HG03095 (cell line): ENCODE measurements around the gene PHACTR1.
"Not testable (repeated sequence)": the region's sequence is repeated elsewhere in the genome, so short reads cannot be mapped to it uniquely, and the experiment has no call there.

Experiments used
- ATAC-seq: cut with Tn5 transposase; IDR thresholded peaks from one replicate; pipeline ENCODE4 v1.9.1; 2021; ENCODE audit warnings: moderate library complexity; ENCODE audit not compliant: unreplicated experiment

Gene PHACTR1

GRCh38 chr6:13217206-13217905 is 500.8 kb downstream of the PHACTR1 start:
- peak; percentile 49 for ATAC-seq

GRCh38 chr6:13220266-13220665 is 503.7 kb downstream of the PHACTR1 start:
- ATAC-seq: no peak

- no peak for ATAC-seq
Observed at GRCh38 chr6:13222048-13222447, 505.5 kb downstream of the PHACTR1 start.

GRCh38 chr6:13226071-13226470 is 509.5 kb downstream of the PHACTR1 start:
- no peak for ATAC-seq

- no peak for ATAC-seq
Observed at GRCh38 chr6:13228264-13229204, 512.0 kb downstream of the PHACTR1 start.

GRCh38 chr6:13229205-13230085 is 512.9 kb downstream of the PHACTR1 start:
- peak; percentile 88 for ATAC-seq

GRCh38 chr6:13233106-13233505 is 516.5 kb downstream of the PHACTR1 start:
- ATAC-seq: no peak

GRCh38 chr6:13234130-13234529 is 517.6 kb downstream of the PHACTR1 start:
- no peak for ATAC-seq

- ATAC-seq: no peak
Observed at GRCh38 chr6:13235339-13235738, 518.8 kb downstream of the PHACTR1 start.

GRCh38 chr6:13237318-13237717 is 520.8 kb downstream of the PHACTR1 start:
- no peak for ATAC-seq

GRCh38 chr6:13238017-13238416 is 521.5 kb downstream of the PHACTR1 start:
- ATAC-seq: no peak

- ATAC-seq: no peak
Observed at GRCh38 chr6:13238640-13239216, 522.2 kb downstream of the PHACTR1 start.

- ATAC-seq: no peak
Observed at GRCh38 chr6:13239530-13240455, 523.2 kb downstream of the PHACTR1 start.

- no peak for ATAC-seq
Observed at GRCh38 chr6:13241364-13241763, 524.8 kb downstream of the PHACTR1 start.

- ATAC-seq: no peak
Observed at GRCh38 chr6:13242178-13242577, 525.6 kb downstream of the PHACTR1 start.

- no peak for ATAC-seq
Observed at GRCh38 chr6:13242590-13242989, 526.0 kb downstream of the PHACTR1 start.

- ATAC-seq: no peak
Observed at GRCh38 chr6:13243033-13243432, 526.5 kb downstream of the PHACTR1 start.

GRCh38 chr6:13243745-13244144 is 527.2 kb downstream of the PHACTR1 start:
- not testable (repeated sequence) for ATAC-seq

GRCh38 chr6:13247627-13248026 is 531.1 kb downstream of the PHACTR1 start:
- ATAC-seq: no peak

GRCh38 chr6:13248053-13248452 is 531.5 kb downstream of the PHACTR1 start:
- ATAC-seq: no peak
